Urinary bladder (tissue), 4 donors: ENCODE measurements around the gene CNTN5. TPM values are rescaled to one million over a fixed set of nuclear protein-coding genes. Genes with fewer than 3 reads are reported as not detected.

Source experiments
- DNase-seq: peaks from one replicate; pipeline ENCODE4 v3.0.0-alpha.2; 2015; ENCODE audit errors: extremely low spot score
- H3K27ac ChIP-seq: one replicate; pipeline ENCODE4 v1.5.1; 2013; ENCODE audit warnings: low read depth, mild to moderate bottlenecking, moderate library complexity
- H3K36me3 ChIP-seq: one replicate; pipeline ENCODE4 v1.6.1; 2013; ENCODE audit warnings: mild to moderate bottlenecking, moderate library complexity; ENCODE audit not compliant: insufficient read depth
- H3K4me1 ChIP-seq: one replicate; pipeline ENCODE4 v1.6.1; 2013; ENCODE audit warnings: mild to moderate bottlenecking, moderate library complexity; ENCODE audit not compliant: insufficient read depth
- H3K4me3 ChIP-seq: one replicate; pipeline ENCODE4 v1.5.1; 2013; ENCODE audit warnings: low read depth, low read length
- WGBS: extraction: QIAGEN DNeasy Blood & Tissue Kit; methylation state at CpG from one replicate; pipeline ENCODE4 v1.1.7; 2013; 5-methylcytosine and 5-hydroxymethylcytosine counted together
- polyA plus RNA-seq: library from polyadenylated mRNA; stranded (reverse); fragments of 200-250 nt; gene quantifications from one replicate; pipeline ENCODE4 v1.2.3, GENCODE V29; 2013
- total RNA-seq: library from RNA; depleted of rRNA; stranded (reverse); fragments of >200 nt; gene quantifications from one replicate; pipeline ENCODE4 v1.2.3, GENCODE V29; 2014
- donor health status: healthy with polysubstance abuse.
- donor health status: healthy.

Gene CNTN5
- total and polyA plus RNA-seq, 2 donors = 2.6 TPM; not detected in 1

DNA sequence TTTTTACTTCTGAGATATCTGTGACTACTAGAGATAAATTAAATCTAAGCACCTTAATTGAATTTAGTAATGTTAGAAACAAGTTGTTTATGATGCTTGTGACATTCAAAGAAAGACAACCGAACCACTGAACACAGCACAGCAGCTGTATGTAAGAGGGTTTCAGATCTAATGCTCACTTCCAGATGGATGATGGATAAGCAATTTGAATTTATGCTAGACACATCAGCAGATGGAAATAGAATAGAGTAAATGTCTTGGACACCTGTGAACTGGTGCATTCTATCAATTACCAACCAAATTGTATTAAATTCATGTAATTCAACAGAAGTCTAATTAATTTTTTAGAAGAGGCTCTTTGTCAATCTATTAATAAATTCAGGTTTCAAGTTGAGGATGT, 306.3 kb downstream of the CNTN5 start:
- no peak for DNase-seq
- no peaks in the 10 kb centered on the region for H3K4me1 ChIP-seq
- H3K36me3 ChIP-seq = no peaks in the 10 kb centered on the region
- 80% methylated on average over 1 of the region's 1 CpG for WGBS
- no peak overlapping the region for H3K27ac ChIP-seq
- no peak overlapping the region for H3K4me3 ChIP-seq

DNA sequence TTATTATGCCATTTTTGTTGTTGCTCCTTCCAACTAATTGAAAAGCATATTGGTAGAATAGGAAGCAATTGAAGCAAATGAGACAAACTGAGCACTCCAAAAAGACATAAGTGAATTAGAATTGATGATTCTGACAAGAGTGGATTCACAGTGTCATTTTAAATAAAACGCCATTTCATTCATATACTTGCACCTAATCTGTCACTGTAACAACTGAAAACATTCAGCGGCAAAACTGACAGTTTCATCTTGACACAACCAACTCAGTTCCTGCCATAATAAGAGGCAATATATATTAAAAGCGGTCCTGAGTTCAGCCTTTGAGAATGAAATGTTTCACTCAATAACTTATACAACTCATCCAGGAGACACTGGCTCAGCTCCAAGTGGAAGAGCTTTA, 306.8 kb downstream of the CNTN5 start:
- no peak overlapping the region for H3K27ac ChIP-seq
- H3K4me1 ChIP-seq = no peaks in the 10 kb centered on the region
- no peaks in the 10 kb centered on the region for H3K36me3 ChIP-seq
- no peak overlapping the region for H3K4me3 ChIP-seq
- no peak for DNase-seq
- 91% methylated on average over 3 of the region's 3 CpGs for WGBS

- Histone ChIP-seq H3K36me3 (no peaks in the 10 kb centered on the region), H3K4me3 (no peak overlapping the region), H3K27ac (no peak overlapping the region), H3K4me1 (no peaks in the 10 kb centered on the region)
- DNase-seq = no peak
- WGBS = 75% methylated on average over 1 of the region's 1 CpG
These were observed 312.9 kb downstream of the CNTN5 start for GRCh38 chr11:99333621-99334020.

DNA sequence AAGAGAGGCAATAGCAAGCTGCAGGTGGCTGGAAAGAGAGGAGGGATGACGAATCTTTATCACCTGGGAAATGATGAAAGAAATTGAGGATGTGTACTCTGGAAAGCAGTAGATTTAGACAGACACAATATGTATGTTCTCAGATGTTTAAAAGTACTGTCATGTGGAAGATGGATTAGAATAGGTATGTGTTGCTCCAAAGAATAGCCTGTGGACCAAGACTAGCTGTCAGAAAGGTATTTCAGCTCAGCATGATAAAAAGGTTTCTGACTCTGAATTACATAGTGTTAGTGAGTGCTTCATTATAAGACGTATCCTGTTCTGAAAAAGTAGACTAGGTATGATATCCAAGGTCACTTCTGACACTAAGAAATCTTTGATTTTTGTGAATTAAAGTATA, 322.4 kb downstream of the CNTN5 start:
- no peak for DNase-seq
- Histone ChIP-seq H3K4me1 (no peaks in the 10 kb centered on the region), H3K27ac (no peak overlapping the region), H3K36me3 (no peaks in the 10 kb centered on the region), H3K4me3 (no peak overlapping the region)
- 61% methylated on average over 2 of the region's 2 CpGs for WGBS

DNA sequence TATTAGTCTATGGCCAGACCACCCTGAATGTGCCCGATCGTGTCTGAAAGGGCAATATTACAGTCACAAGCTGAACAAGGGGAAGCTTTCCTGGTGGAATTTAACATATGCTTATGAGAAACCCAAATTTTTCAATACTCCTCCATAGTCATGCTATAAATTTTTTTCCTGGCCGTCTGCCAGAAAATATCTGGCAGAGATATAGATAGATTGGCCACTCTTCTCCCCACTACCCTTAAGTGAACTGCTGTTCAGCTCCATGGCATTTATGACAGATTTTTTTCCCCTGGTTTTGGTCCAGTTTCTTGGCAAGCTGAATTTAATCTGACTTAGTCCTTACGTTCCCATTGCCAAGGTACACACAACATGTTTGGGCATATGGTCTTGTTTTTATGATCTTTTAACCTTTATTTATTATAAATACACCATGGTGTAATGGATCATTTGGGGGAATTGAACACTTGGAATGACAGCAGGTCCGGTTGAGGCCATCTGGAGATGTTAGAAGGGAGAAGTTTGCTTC, 328.5 kb downstream of the CNTN5 start:
- 60% methylated on average over 5 of the region's 5 CpGs for WGBS
- no peaks in the 10 kb centered on the region for H3K4me1 ChIP-seq
- no peak overlapping the region for H3K4me3 ChIP-seq
- no peak overlapping the region for H3K27ac ChIP-seq
- H3K36me3 ChIP-seq = no peaks in the 10 kb centered on the region
- no peak for DNase-seq

- no peaks in the 10 kb centered on the region for H3K36me3 ChIP-seq
- H3K4me3 ChIP-seq = no peak overlapping the region
- no peak overlapping the region for H3K27ac ChIP-seq
- WGBS = 21% methylated on average over 1 of the region's 1 CpG
- H3K4me1 ChIP-seq = no peaks in the 10 kb centered on the region
- no peak for DNase-seq
These were observed 330.9 kb downstream of the CNTN5 start for GRCh38 chr11:99351624-99352023.

DNA sequence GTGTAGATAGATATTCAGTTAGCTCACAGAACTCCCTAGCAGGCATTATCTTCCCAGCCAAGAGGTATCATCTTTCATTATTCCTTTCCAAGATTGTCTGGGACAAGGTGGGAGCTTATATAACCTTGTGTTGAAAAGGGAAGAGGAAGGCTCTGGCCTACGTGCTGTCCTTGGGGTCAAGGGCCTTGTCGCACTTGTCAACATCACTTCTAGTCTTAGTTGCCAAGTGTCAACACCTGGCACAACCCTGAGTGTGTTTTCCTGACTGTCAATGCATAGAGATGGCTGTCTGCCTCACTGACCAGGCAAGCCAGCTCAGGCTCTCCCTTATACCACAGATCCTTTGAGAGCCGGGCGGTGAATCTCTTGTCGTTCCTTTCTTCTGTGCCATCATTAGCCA, 331.9 kb downstream of the CNTN5 start:
- Histone ChIP-seq H3K4me3 (no peak overlapping the region), H3K4me1 (no peaks in the 10 kb centered on the region), H3K27ac (no peak overlapping the region), H3K36me3 (no peaks in the 10 kb centered on the region)
- DNase-seq = no peak
- WGBS = 75% methylated on average over 5 of the region's 5 CpGs

- Histone ChIP-seq H3K36me3 (no peaks in the 10 kb centered on the region), H3K4me3 (no peak overlapping the region)
- WGBS = 90% methylated on average over 7 of the region's 7 CpGs
These were observed 345.8 kb downstream of the CNTN5 start for GRCh38 chr11:99366546-99366945.

GRCh38 chr11:99368583-99368982, 347.8 kb downstream of the CNTN5 start:
- no peaks in the 10 kb centered on the region for H3K4me1 ChIP-seq
- DNase-seq = no peak
- no peak overlapping the region for H3K4me3 ChIP-seq
- H3K27ac ChIP-seq = no peak overlapping the region
- WGBS = 64% methylated on average over 5 of the region's 5 CpGs
- no peaks in the 10 kb centered on the region for H3K36me3 ChIP-seq

More at GRCh38 chr11:99366546-99366945, 345.8 kb downstream of the CNTN5 start:
- no peak overlapping the region for H3K27ac ChIP-seq
- no peak for DNase-seq
- H3K4me1 ChIP-seq = no peaks in the 10 kb centered on the region

- DNase-seq = no peak
These were observed 349.9 kb downstream of the CNTN5 start for GRCh38 chr11:99370549-99371216.

GRCh38 chr11:99371257-99371656, 350.5 kb downstream of the CNTN5 start:
- 66% methylated on average over 1 of the region's 1 CpG for WGBS
- H3K4me1 ChIP-seq = no peaks in the 10 kb centered on the region
- no peak overlapping the region for H3K27ac ChIP-seq
- no peak for DNase-seq
- no peaks in the 10 kb centered on the region for H3K36me3 ChIP-seq
- no peak overlapping the region for H3K4me3 ChIP-seq

More at GRCh38 chr11:99370549-99371216, 349.9 kb downstream of the CNTN5 start:
- 7% methylated on average over 4 of the region's 4 CpGs for WGBS
- no peaks in the 10 kb centered on the region for H3K4me1 ChIP-seq
- no peaks in the 10 kb centered on the region for H3K36me3 ChIP-seq
- no peak overlapping the region for H3K4me3 ChIP-seq
- no peak overlapping the region for H3K27ac ChIP-seq

- no peaks in the 10 kb centered on the region for H3K36me3 ChIP-seq
- H3K4me3 ChIP-seq = no peak overlapping the region
- no peak overlapping the region for H3K27ac ChIP-seq
- DNase-seq = no peak
- no peaks in the 10 kb centered on the region for H3K4me1 ChIP-seq
- 75% methylated on average over 2 of the region's 2 CpGs for WGBS
These were observed 355.7 kb downstream of the CNTN5 start for GRCh38 chr11:99376463-99376862.

- 39% methylated on average over 4 of the region's 4 CpGs for WGBS
- DNase-seq = peak; percentile 20
- no peak overlapping the region for H3K4me3 ChIP-seq
- no peaks in the 10 kb centered on the region for H3K4me1 ChIP-seq
- no peak overlapping the region for H3K27ac ChIP-seq
- no peaks in the 10 kb centered on the region for H3K36me3 ChIP-seq
These were observed 363.0 kb downstream of the CNTN5 start for GRCh38 chr11:99383648-99384245.

DNA sequence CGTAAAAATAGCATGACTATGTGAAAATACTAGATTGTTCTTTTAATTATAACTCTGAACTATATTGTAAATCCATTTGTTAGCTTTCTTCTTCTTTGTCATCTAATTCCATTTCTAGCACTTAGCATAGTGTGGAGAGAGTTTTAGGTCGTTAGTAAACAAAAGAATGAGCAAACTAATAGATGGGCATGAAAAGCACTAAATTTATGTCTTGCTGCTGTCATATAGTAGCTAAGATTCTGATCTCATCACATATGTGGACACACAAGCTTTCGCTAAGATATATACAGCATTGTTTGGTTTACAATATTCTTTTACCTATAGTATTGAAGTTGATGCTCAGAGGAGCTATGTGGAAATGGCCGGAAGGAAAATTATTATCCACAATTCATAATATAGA, 370.5 kb downstream of the CNTN5 start:
- Histone ChIP-seq H3K4me1 (no peaks in the 10 kb centered on the region), H3K27ac (no peak overlapping the region), H3K36me3 (no peaks in the 10 kb centered on the region), H3K4me3 (no peak overlapping the region)
- WGBS = 76% methylated on average over 4 of the region's 4 CpGs
- no peak for DNase-seq
